NCI-H526 treated with DMSO at 0.1 percent for 48 hours (cell line): ENCODE data around the gene LYZL6.
A peak's percentile ranks its signal among the peaks of the same experiment; 100 is the strongest.
"Not testable (repeated sequence)": the region's sequence is repeated elsewhere in the genome, so short reads cannot be mapped to it uniquely, and the experiment has no call there.

Experiments used
- DNase-seq: peaks from one replicate; lab custom pipeline; 2025; lab: John Stamatoyannopoulos, UW

The LYZL6 gene

DNA sequence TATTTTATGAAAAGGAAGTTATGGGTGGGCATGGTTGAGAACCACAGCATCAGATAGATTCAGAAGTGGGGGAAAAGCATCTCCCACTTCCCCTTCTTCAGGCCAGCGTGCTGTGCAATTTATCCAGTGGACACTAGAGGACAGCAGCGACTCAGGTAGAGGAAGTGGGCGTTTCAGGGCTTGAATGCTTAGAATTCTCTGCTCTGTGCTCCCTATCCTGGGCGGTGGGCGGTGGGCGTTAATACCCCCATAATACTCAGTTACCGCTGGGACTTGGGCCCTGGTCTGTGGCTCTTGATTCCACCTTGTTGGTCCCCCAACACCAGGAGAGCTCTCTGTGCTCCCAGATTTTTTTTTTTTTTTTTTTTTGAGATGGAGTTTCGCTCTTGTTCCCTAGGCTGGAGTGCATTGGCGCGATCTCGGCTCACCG, 3.7 kb upstream of the LYZL6 start:
- DNase-seq: peak; percentile 6

DNA sequence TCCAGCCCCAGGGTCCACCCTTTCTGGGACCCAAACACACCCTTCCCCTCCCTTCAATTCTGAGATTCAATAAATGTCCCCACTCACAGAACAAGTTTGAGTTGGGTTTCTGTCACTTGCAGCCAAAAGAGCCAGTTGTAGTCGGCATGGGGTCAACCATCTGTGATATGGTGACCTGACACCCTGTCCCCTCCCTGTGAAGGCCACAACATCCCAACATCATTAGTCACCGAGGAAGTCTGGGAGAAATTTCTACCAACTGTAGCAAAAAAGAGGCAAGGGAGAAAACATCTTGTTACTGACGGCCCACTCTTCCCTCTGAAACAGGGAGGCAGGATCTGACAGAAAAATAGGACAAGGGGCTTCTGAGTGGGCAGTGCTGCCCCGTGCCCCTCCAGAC, 638 bp upstream of the LYZL6 start:
- DNase-seq: no peak

GRCh38 chr17:35942588-35943186, 826 bp downstream of the LYZL6 start:
- no peak for DNase-seq

DNA sequence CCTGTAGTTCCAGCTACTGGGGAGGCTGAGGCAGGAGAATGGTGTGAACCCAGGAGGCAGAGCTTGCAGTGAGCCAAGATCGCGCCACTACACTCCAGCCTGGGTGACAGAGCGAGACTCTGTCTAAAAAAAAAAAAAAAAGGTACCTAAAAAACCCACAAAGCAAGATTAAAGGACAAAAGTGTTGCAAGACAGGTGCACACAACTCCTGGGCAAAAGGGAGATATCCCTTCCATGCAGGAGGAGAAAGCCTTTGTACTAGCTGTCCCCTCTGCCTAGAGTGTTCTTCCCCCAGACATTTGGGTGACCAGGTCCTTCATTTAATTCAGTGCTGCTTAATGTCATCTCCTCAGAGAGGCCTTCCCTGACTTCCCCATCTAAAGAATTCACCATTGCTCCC, 5.0 kb downstream of the LYZL6 start:
- not testable (repeated sequence) for DNase-seq

GRCh38 chr17:35936063-35936462, 7.5 kb downstream of the LYZL6 start:
- no peak for DNase-seq

- no peak for DNase-seq
Observed at GRCh38 chr17:35934760-35935159, 8.8 kb downstream of the LYZL6 start.

GRCh38 chr17:35932586-35932985, 10.9 kb downstream of the LYZL6 start:
- no peak for DNase-seq

DNA sequence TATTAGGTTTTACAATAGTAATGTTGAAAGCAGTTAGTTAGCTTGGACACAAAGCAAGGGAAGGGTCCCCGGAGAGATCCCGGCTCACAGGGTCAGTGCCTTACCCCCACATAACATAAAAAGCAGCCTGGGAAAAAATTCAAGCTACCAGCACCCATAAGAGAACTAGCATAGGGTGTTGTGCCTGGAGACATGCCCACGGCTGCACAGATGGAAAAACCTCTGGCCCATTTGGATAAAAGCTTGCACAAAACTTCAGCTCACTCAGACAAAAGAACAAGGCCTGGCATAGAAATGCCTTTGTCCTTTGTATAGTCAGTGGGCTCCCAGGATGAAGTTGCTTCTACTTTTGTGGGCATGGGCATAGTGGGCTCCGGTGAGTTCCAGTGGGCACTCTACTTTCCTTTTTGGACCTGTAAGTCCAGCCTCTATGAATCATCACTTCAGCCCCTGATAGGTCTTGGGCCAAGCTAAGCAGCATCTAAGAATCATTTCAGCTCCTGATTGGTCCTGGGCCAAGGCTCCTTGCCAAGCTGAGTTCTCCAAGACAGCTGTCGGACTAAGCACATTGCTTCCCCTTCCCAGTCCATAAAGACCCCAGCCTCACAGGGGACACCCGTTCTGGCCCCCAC, 11.6 kb downstream of the LYZL6 start:
- DNase-seq: no peak

DNA sequence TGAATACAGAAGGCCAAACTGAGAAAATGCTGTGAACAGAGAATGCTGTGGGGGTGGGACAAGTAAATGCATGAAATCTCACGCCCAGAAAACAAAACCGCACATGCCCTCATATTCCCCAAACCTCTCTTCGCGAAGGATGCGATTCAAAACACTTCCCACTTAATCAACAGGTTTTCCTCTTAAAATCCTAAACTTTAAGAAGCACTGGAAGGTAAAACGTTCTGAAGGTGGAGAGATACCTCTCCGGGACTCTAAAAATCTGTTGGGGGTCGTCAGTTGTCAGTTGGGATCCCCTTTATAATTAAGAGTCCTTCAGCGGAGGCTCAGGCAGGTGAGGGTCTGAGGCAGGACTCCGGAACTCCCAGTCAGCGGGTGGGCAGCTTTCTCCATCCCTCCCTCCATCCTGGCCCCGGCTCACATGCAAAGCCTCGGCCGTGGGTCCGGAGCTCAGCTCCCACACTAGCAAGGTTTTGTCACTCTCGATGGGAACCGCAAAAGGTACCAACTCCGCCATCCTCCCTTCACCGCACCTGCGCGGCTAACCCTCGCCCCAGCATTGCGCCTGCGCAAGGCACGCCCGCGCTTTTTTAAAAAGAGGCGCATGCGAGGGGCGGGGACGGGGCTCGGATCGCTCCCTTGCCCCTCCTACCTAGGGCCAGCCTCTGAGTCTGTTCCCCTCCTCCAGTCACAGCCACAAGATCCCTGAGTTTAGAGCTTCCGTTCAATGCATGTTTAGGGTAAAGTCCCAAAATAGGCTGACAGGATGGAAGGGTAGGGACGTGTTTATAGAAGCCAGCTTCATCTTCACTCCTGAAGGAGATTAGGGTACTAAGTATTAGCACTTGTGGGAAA, 13.1 kb downstream of the LYZL6 start, which contains the start of gene RDM1:
Gene RDM1, minus strand, starts transcription at position 563 of the 855 bp plus-strand sequence. Its CDS starts 46 bp downstream, at position 517.
- DNase-seq: peak; percentile 73

- no peak for DNase-seq
Observed at GRCh38 chr17:35927714-35928113, 15.8 kb downstream of the LYZL6 start.

DNA sequence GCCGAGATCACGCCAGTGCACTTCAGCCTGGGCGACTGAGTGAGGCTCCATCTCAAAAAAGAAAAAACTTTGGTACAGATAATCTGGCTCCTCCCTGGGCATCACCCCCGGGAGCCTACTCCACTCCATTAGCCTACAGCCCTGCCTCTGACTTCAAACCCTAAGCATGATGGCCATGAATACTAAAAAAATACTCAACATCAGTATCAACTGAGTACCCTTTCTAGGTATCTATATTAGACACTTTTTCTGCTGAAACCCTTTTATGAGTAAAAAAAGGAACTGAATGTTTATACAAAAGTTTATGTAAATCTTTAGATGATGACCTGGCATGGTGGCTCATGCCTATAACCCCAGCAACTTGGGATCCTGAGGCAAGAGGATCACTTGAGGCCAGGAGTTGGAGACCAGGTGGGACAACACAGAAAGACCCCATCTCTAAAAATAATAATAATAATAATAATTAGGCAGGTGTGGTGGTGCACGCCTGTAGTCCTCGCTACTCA, 19.9 kb downstream of the LYZL6 start:
- no peak for DNase-seq

DNA sequence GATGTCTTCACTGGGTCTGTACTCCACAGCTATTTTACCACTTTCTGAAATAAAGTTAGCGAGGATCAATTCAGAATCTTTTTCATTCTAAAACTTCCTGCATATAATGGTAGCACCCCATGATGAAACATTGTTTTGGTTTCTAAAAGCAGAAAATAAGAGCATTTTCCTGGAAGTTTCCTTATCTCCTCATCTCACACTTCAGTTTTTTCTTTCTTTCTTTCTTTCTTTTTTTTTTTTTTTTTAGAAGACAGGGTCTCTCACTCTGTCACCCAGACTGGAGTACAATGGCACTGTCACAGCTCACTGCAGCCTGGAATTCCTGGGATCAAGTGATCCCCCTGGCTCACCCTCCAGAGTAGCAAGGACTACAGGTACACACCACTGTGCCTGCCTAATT, 23.3 kb downstream of the LYZL6 start:
- DNase-seq: no peak

DNA sequence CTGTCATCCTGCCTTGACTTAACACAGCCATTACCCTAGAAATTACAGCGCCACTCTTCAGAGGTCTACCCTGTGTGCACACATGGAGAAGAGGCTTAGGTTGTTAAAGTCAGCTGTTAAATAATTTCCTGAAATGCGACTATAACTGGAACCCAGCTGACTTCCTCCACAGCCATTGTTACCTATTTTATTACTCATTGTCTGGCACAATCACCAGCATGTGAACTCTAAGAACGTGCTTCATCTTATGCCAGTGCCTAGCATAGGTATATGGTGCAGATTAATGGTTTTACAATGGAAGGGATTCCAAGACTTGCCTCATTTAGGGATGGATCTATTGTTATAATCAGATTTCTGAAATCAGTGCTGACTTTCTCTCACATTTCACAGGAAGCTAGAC, 24.8 kb downstream of the LYZL6 start:
- no peak for DNase-seq

- DNase-seq: no peak
Observed at GRCh38 chr17:35917519-35918213, 25.8 kb downstream of the LYZL6 start.

DNA sequence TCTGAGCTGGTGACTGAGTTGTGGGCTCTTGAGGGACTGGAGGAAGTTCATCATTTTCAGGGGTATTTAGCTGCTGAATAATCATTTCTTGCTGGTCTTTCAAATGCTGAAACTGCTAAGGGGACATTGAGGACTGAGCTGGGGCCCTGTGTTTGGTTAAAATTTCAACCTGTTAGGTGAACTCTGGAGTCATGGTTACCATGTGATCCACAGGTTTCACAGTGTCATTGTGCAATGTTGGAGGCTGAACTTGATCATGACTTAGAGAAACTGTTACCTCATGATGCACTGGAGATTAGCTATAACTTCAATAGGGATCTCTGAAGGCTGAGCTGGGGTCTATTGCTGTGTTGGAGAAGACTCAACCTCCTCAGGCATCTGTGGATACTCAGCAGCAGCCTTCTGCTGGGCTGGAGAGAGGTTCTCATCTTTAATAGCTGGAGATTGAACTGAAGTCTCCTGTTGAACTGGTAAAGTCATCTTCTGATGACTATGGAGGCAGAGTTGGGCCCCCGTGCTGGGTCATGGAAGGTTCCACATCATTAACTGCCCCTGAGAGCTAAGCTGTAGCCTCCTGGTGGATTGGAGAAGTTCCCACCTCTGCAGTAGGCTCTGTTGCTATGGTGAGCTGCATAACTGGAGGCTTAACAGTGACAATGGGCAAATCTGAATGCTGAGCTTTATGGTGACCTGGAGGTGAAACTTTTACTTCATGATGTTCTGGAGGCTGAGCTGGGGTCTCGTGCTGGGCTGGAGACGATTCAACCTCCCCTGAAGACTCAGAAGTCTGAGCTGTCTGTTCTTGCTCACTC, 28.2 kb downstream of the LYZL6 start:
- no peak for DNase-seq

DNA sequence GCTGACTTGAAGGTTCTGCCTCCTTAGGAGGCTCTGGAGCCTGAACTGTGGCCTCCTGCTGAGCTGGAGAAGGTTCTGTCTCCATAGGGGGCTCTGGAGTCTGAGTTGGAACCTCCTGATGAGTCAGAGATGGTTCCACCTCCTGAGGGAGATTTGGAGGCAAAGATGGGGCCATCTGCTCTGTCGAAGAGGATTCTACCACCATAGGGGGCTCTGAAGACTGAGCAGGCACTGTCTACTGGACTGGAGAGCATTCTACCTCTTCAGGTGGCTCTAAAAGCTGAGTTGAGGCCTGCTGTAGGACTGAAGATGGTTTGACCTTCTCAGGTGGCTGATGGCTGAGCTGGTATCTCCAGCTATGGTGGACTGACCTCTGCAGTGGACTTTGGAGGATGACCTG, 29.2 kb downstream of the LYZL6 start:
- no peak for DNase-seq

GRCh38 chr17:35913609-35914008, 29.9 kb downstream of the LYZL6 start:
- DNase-seq: no peak

DNA sequence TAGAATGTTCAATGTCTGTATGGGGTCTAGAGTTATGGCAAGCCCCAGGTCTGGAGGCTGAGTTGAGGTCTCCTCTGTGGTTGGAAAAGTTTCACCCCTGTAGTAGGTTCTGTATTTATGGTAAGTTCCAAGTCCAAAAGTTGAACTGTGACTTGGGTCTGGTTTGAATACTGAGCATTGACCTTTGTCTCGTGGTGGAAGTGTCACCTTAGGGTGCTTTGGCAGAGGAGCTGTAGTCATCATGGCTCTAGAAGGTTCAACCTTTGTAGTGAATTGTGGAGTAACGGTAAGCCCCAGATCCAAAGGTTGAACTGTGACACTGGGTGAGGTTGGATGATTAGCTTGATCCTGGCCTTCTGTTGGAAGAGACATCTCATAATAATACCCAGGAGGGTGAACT, 30.6 kb downstream of the LYZL6 start:
- DNase-seq: no peak

GRCh38 chr17:35912339-35912912, 31.1 kb downstream of the LYZL6 start:
- no peak for DNase-seq

DNA sequence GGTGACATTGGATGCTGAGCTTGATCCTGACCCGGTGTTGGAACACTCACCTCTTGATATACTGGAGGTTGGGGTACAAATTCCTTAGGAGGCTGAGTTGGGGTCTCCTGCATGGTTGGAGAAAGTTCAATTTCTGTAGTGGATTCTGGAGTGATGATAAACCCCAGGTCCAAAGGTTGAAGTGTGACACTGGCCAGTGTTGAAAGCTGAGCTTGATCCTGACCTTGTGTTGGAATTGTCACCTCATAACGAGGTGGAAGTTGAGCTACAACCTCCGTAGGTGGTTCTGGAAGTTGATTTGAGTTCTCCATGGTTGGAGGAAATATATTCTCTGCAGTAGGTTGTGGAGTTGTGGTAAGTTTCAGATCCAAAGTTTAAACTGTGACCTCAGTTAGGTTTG, 34.1 kb downstream of the LYZL6 start:
- DNase-seq: no peak

DNA sequence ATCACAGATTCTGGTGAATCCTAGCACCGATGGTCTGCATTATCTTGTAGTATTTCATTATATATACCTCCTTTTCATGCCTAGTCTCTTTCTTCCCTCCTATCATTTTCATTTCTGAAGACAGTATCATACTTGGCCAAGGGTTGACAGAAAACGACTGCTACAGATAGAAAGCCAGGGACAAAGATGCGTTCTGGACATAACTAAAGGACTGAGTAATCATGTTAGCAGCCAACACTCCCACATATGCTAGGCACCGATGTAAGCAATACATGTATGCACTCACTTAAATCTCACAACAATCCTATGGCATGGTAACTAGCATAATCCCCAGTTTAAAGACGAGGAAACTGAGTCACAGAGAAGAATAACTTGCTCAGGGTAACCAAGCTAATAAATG, 35.8 kb downstream of the LYZL6 start:
- no peak for DNase-seq
